ENCODE data around the gene ADGRF4. TPM values are rescaled to one million over a fixed set of nuclear protein-coding genes. Genes with fewer than 3 reads are reported as not detected.

The ADGRF4 gene
- total RNA-seq, 2 donors from 2014 or later, result not detected

DNA sequence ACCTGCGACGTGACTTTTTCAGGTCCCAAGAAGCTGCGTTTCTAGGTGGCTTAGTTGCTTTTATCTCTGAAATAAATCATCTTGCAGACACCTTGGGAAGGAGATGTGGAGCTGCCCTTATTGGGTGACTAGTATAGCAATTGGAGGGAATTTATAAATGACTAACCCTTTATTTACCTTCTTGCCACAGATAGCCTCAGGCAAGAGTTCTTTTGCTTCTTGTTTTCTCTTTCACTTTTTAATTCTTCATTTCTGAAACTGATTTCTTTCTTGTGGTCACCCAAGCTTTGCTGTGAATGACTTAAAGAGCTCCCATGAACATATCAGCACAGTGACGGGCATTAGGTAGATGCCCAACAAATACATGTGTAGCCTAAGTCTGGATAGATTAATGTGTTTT is 3.0 kb downstream of the ADGRF4 start:
- ATAC-seq (replicated peaks), result peak; percentile 52
- no peaks in the 10 kb centered on the region for H3K4me1 Mint-ChIP-seq
- H3K4me3 Mint-ChIP-seq, result no peak overlapping the region
- no peaks in the 10 kb centered on the region for H3K9me3 Mint-ChIP-seq
- H3K27me3 Mint-ChIP-seq, result peaks cover 3% of the 10 kb centered on the region
- H3K27ac Mint-ChIP-seq, result no peak overlapping the region
- H3K36me3 Mint-ChIP-seq (ENCODE audit: low read depth), result no peaks in the 10 kb centered on the region

DNA sequence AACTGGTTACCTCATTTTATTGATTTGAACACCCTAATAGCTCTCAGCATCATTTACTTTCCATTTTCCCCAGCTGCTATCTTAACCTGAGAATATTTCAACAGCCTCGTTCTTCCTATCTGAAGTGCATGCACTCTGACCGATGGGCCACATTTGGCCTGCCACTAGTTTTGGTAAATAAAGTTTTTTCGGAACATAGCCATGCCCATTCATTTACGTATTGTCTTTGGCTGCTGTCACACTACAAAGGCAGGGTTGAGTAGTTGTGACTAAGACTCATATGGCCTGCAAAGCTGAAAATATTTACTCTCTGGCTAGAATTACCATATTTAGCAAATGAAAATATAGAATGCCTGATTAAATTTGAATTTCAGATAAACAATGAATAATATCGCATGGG is 10.8 kb downstream of the ADGRF4 start:
- H3K4me1 Mint-ChIP-seq, result no peaks in the 10 kb centered on the region
- H3K36me3 Mint-ChIP-seq (ENCODE audit: low read depth), result no peaks in the 10 kb centered on the region
- no peak overlapping the region for H3K4me3 Mint-ChIP-seq
- no peak overlapping the region for H3K27ac Mint-ChIP-seq
- peaks cover 10% of the 10 kb centered on the region for H3K27me3 Mint-ChIP-seq
- ATAC-seq (replicated peaks), result no peak
- no peaks in the 10 kb centered on the region for H3K9me3 Mint-ChIP-seq

DNA sequence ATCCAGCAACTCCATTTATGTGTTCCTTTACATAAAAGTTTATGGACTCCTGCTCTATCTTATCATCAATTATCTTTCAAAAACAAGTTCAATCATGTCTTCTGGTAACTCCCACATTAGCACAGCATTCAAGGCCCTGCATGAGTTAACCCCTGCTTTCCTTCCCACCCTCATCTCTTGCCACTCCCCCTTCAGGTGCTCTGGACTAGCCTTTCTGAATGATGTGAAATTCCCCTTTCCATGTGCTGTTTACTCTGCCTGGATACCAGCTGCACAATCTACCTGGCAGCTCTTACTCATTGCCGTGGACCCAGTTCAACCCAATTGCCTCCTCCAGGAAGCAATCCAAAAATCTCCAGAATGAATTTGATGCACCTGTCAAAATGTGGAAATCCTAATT is 11.9 kb downstream of the ADGRF4 start:
- no peak for ATAC-seq (replicated peaks)
- H3K36me3 Mint-ChIP-seq (ENCODE audit: low read depth), result no peaks in the 10 kb centered on the region
- no peak overlapping the region for H3K27ac Mint-ChIP-seq
- no peaks in the 10 kb centered on the region for H3K9me3 Mint-ChIP-seq
- H3K27me3 Mint-ChIP-seq, result peaks cover 9% of the 10 kb centered on the region
- H3K4me1 Mint-ChIP-seq, result no peaks in the 10 kb centered on the region
- H3K4me3 Mint-ChIP-seq, result no peak overlapping the region

DNA sequence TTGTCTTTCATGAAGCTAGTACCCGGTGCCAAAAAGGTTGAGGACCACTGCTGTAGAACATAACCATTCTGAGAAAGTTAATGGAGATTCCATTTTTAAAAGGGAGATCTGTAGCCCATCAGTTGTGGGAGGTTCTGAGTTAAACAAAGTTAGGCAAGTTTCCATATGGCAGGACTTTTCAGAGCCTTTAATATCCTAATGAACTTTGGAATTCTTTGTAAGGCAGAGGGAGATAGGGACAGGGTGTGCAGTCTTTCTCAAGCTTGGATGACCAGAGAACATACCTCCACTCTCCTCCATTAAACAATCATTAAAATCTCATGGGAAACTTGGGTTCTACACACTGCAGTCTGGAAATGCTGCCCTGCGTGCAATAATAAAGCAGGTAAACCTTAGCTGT is 14.8 kb downstream of the ADGRF4 start:
- no peaks in the 10 kb centered on the region for H3K4me1 Mint-ChIP-seq
- no peaks in the 10 kb centered on the region for H3K36me3 Mint-ChIP-seq (ENCODE audit: low read depth)
- no peak for ATAC-seq (replicated peaks)
- no peaks in the 10 kb centered on the region for H3K9me3 Mint-ChIP-seq
- H3K4me3 Mint-ChIP-seq, result no peak overlapping the region
- peaks cover 7% of the 10 kb centered on the region for H3K27me3 Mint-ChIP-seq
- no peak overlapping the region for H3K27ac Mint-ChIP-seq

DNA sequence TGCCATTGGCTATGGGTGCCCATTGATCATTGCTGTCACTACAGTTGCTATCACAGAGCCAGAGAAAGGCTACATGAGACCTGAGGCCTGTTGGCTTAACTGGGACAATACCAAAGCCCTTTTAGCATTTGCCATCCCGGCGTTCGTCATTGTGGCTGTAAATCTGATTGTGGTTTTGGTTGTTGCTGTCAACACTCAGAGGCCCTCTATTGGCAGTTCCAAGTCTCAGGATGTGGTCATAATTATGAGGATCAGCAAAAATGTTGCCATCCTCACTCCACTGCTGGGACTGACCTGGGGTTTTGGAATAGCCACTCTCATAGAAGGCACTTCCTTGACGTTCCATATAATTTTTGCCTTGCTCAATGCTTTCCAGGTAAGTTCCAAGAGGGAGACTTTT is 16.4 kb downstream of the ADGRF4 start:
- no peaks in the 10 kb centered on the region for H3K4me1 Mint-ChIP-seq

DNA sequence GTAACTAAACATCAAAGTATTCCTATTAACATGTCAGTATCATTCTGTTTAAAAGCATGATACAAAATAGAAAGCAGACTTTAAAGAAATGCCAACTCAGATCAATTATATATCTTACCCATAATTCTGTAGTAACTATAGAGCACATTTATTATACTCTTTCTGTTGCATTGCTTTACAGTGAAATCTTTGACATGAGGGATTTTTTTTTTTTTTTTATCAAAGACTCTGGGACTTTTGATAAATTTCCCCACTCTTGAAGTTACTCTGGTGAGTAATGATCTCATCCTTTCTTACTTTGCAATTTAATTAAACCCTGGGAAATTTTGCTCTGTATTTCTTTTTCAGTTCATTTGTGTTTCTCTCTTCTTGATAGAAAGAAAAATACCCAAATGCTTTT is 17.4 kb downstream of the ADGRF4 start:
- no peaks in the 10 kb centered on the region for H3K4me1 Mint-ChIP-seq
- no peak overlapping the region for H3K27ac Mint-ChIP-seq
- no peak overlapping the region for H3K4me3 Mint-ChIP-seq
- peak; percentile 82 for ATAC-seq (replicated peaks)
- no peaks in the 10 kb centered on the region for H3K27me3 Mint-ChIP-seq
- H3K36me3 Mint-ChIP-seq (ENCODE audit: low read depth), result no peaks in the 10 kb centered on the region
- H3K9me3 Mint-ChIP-seq, result no peaks in the 10 kb centered on the region

More for the DNA sequence above, 16.4 kb downstream of the ADGRF4 start:
- Mint-ChIP-seq H3K9me3 (no peaks in the 10 kb centered on the region), H3K27me3 (peaks cover 4% of the 10 kb centered on the region), H3K27ac (no peak overlapping the region), H3K36me3 (ENCODE audit: low read depth) (no peaks in the 10 kb centered on the region), H3K4me3 (no peak overlapping the region)
- peak; percentile 28 for ATAC-seq (replicated peaks)

DNA sequence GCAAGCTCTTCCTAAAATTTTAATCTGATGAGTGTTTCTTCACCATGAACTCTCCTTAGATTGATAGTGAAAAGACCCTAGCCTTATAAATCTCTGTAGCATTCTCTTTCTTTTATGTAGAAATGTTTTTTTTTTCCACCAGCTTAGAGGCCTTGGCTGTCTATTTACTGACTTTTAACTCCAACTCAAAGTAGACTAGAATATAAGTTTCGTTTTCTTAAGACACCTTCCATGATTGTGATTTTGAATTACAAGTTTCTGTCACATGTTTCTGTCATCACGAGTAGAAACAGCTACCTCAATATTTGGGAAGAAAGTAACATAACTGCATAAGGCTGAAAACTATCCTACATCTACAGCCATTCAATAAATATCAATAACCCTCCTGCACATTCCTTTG is 17.8 kb downstream of the ADGRF4 start:
- H3K27me3 Mint-ChIP-seq, result no peaks in the 10 kb centered on the region
- no peaks in the 10 kb centered on the region for H3K36me3 Mint-ChIP-seq (ENCODE audit: low read depth)
- no peaks in the 10 kb centered on the region for H3K9me3 Mint-ChIP-seq
- H3K27ac Mint-ChIP-seq, result no peak overlapping the region
- ATAC-seq (replicated peaks), result no peak
- no peaks in the 10 kb centered on the region for H3K4me1 Mint-ChIP-seq
- no peak overlapping the region for H3K4me3 Mint-ChIP-seq

DNA sequence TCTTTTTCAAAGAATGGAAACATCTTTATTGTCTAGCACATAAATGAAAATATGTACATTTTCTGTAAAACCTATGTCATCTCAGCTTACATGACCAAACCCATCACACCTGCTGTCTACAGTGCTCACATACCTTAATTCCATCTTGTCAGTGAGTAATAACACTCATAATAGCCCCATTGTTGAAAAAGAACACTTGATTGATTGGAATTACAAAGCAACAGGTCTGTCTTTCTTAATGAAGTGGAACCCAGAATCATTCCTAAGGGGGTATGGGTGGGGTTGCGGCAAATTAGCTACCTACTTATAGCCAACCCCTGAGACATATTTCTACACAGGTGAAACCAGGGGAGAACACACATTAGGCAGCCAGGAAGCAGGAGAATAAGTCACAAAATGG is 20.2 kb downstream of the ADGRF4 start:
- Mint-ChIP-seq H3K9me3 (no peaks in the 10 kb centered on the region), H3K4me1 (no peaks in the 10 kb centered on the region), H3K27me3 (no peaks in the 10 kb centered on the region), H3K4me3 (no peak overlapping the region), H3K27ac (no peak overlapping the region), H3K36me3 (ENCODE audit: low read depth) (no peaks in the 10 kb centered on the region)
- ATAC-seq (replicated peaks), result no peak

DNA sequence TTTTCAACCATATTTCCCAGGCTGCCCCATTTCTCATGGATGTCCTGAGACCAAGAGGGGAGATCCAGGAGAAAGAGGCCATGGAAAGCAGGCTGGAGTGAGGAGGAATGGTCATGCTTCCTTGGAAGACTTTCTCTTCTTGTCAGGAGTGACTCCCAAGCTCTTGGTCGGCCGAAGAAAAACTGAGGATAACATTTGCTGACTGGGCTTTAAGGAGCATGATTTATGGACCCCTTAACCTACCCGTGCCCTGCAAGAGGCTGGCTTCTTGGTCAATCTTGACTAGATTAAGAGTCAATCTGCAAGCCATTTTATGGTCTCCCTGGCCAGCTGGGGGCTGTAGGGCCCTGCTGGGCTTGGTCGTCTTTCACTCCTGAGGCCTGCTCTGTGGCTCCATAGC is 22.8 kb downstream of the ADGRF4 start:
- H3K4me3 Mint-ChIP-seq, result no peak overlapping the region
- no peaks in the 10 kb centered on the region for H3K4me1 Mint-ChIP-seq
- ATAC-seq (replicated peaks), result no peak
- no peaks in the 10 kb centered on the region for H3K27me3 Mint-ChIP-seq
- H3K27ac Mint-ChIP-seq, result no peak overlapping the region
- H3K36me3 Mint-ChIP-seq (ENCODE audit: low read depth), result no peaks in the 10 kb centered on the region
- H3K9me3 Mint-ChIP-seq, result no peaks in the 10 kb centered on the region

DNA sequence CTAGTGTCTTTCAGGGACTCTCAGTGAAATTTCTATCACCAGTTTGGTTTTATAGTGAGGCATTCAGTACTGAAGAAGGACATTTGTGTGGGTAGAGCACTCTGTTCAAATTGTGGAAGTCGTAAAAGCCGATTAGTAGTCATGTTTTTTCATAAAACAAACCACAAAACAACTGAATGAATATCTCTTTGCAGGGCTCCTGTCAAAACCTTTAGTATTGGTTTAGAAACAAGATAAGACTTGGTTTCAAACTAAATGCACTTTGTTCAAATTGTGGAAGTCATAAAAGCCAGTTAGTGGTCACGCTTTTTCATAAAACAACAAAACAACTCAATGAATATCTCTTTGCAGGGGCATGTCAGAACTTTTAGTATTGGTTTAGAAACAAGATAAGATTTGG is 23.8 kb downstream of the ADGRF4 start:
- Mint-ChIP-seq H3K9me3 (peaks cover 3% of the 10 kb centered on the region), H3K4me1 (no peaks in the 10 kb centered on the region), H3K27ac (no peak overlapping the region), H3K27me3 (no peaks in the 10 kb centered on the region), H3K36me3 (ENCODE audit: low read depth) (no peaks in the 10 kb centered on the region), H3K4me3 (no peak overlapping the region)
- no peak for ATAC-seq (replicated peaks)

DNA sequence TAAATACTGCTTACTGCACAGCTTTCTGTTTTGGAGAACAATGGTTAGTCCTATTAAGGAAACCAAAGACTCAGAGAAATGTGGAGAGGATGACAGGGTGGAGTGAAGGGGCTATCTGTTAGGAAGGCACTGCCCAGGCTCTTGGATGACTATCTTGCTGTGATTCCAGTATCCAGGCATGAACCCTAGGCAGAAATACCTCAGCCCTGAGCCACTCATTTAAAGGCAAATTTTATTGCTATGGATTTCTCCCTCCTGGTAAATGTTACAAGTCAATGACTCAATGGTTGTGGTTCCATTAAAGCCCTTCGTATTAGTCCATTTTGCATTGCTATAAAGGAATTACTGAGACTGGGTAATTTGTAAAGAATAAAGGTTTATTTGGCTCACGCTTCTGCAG is 25.9 kb downstream of the ADGRF4 start:
- Mint-ChIP-seq H3K27me3 (no peaks in the 10 kb centered on the region), H3K27ac (no peak overlapping the region), H3K4me3 (no peak overlapping the region), H3K9me3 (peaks cover 7% of the 10 kb centered on the region), H3K36me3 (ENCODE audit: low read depth) (no peaks in the 10 kb centered on the region), H3K4me1 (no peaks in the 10 kb centered on the region)
- ATAC-seq (replicated peaks), result no peak

DNA sequence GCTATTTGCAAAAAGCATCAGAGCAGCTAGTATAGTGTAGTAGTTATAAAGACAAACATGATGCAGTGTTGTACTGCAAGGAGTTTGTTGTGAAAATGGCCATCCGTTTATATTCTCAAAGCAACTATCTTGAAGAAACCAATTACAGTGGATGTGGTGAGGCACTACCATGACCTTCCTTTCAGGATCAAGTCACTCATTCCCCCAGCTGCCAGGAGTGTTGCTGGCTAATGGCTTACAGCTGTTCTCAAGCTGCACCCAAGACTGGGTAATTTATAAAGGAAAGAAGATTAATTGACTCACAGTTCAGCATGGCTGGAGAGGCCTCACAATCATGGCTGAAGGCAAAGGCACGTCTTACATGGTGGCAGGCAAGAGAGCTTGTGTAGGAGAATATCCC is 29.0 kb downstream of the ADGRF4 start:
- no peak overlapping the region for H3K27ac Mint-ChIP-seq
- H3K4me3 Mint-ChIP-seq, result no peak overlapping the region
- peaks cover 7% of the 10 kb centered on the region for H3K9me3 Mint-ChIP-seq
- no peaks in the 10 kb centered on the region for H3K4me1 Mint-ChIP-seq
- ATAC-seq (replicated peaks), result no peak
- H3K27me3 Mint-ChIP-seq, result no peaks in the 10 kb centered on the region
- H3K36me3 Mint-ChIP-seq (ENCODE audit: low read depth), result no peaks in the 10 kb centered on the region

DNA sequence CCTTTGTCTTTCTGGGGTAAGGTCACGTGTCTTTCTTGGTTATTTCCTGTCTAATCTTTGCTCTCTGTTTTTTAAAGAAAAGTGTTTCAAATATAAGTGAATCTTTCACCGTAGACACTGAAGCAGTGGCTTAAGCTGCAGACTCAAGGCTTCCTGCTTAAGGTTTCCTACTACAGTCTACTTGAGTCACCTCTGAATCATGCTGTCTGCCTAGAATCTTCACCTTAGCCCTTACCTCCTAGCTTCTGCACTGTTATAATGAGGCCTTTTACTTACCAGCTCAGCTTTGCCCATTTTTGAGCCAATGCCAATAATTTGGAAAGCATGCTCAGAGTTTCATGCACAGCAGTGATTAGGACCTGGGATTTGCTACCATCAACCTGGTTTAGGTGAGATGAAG is 30.6 kb downstream of the ADGRF4 start:
- Mint-ChIP-seq H3K27me3 (no peaks in the 10 kb centered on the region), H3K4me3 (no peak overlapping the region), H3K4me1 (no peaks in the 10 kb centered on the region), H3K27ac (no peak overlapping the region), H3K36me3 (ENCODE audit: low read depth) (no peaks in the 10 kb centered on the region), H3K9me3 (peaks cover 7% of the 10 kb centered on the region)
- peak; percentile 80 for ATAC-seq (replicated peaks)

DNA sequence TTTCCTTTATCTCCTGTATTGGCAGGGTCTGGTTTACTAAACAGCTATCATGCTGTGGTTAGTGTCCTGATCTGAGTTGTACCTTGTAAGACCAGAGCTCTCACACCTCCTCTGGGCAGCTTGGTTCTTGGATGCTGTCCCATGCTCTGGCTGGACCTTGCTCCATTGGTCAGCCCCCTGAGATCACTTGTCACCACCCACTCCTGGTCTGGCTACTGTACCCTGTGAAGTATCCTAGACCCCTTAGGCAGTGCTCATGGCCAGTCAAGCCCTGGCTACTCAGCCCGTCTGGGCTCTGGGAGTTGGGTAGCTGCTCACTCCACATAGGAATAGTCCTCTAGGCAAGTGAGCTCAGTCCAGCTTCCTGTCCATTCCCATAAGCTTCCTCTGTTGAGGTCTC is 31.1 kb downstream of the ADGRF4 start:
- ATAC-seq (replicated peaks), result no peak
- Mint-ChIP-seq H3K27me3 (no peaks in the 10 kb centered on the region), H3K36me3 (ENCODE audit: low read depth) (no peaks in the 10 kb centered on the region), H3K9me3 (peaks cover 7% of the 10 kb centered on the region), H3K4me1 (no peaks in the 10 kb centered on the region), H3K27ac (no peak overlapping the region), H3K4me3 (no peak overlapping the region)

DNA sequence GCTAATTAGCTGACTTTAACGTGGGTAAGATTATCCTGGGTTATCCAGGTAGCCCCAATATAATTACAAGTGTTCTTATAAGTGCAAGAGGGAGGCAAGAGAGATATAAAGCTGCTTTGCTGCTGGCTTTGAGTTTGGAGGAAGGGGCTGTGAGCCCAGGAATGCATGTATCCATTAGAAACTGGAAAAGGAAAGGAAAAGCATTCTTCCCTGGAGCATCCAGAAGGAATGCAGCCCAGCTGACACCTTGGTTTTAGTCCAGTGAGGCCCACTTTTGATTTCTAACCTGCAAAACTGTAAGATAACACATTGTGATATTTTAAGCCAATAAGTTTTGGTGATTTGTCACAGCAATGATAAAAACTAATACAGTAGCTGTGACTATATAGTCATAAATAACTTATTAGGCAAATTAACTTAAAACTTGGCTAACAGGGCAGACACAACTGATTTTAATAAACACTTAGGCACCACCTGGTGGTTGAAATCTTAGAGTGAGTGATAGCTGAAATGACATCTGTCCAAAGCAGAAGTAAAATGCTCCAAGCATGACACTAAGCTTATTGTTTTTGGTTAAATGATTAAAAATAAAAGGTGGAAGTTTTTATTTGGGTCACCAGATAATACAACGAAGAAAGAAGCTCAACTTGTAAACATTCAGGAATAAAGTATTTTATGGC is 35.6 kb downstream of the ADGRF4 start:
- no peak overlapping the region for H3K27ac Mint-ChIP-seq
- H3K36me3 Mint-ChIP-seq (ENCODE audit: low read depth), result no peaks in the 10 kb centered on the region
- H3K27me3 Mint-ChIP-seq, result peaks cover 3% of the 10 kb centered on the region
- no peak for ATAC-seq (replicated peaks)
- H3K4me1 Mint-ChIP-seq, result no peaks in the 10 kb centered on the region
- H3K4me3 Mint-ChIP-seq, result no peak overlapping the region
- H3K9me3 Mint-ChIP-seq, result no peaks in the 10 kb centered on the region

All from activated T-helper 17 cell treated with anti-CD3 and anti-CD28 coated beads, Interleukin-2, amount 50 U/mL, for 72 hours (primary cell).